NCI-H2081 (cell line): ENCODE data around the gene PTPRA.

Source experiments
- DNase-seq, 2 experiments: peaks; one replicate each; lab custom pipeline; 2025; lab: John Stamatoyannopoulos, UW

Gene PTPRA

DNA sequence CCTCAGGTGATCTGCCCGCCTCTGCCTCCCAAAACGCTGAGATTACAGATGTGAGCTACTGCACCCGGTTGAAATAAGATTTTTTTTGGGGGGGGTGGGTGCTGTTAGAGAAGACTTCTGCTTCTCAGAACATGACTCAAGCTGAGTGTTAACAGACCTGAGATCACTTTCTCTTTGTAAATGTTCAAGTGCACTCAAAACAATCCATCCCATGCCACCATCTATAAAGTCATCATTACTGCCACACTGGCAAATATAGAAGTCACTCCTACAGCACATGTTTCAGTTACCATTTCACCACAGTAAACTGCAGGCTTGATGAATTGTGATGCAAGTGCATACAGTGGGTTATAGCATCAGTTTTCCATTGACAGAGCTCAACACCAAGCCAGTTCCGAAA lies 23.8 kb upstream of the PTPRA start:
- DNase-seq, result no peak

DNA sequence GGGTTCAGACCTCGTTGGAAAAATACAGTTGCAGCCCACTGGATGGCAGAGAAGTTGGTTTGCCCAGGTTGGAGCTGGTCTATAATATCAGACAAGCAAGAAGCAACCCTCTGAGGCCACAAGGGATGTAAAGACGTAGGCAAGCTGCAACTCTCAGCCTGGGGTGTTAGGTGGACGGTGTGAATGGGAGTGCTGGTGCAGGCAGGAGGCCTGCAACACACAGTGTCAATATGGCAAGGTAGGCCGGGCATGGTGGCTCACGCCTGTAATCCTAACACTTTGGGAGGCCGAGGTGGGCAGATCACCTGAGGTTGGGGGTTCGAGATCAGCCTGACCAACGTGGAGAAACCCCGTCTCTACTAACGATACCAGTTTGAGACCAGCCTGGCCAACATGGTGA lies 22.2 kb upstream of the PTPRA start:
- DNase-seq, result no peak

DNA sequence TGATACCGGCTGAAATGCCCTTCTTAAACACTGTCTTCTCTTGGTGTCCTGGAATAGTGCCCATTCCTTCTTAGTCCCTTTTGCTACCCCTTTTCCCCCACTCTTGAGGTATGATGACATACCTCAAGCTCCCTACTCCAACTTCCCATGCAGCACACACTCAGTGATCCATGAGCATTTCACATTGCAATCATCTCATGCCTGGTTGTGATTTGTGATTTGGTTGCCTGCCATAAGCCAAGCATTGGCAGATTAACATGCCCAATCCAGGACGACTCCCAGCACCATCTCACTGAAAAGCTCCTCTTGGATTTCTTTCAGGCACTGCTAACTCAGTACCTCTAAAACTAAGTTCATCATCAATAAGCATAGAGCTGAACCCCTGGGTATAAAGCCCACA lies 14.7 kb upstream of the PTPRA start:
- DNase-seq, result no peak

DNA sequence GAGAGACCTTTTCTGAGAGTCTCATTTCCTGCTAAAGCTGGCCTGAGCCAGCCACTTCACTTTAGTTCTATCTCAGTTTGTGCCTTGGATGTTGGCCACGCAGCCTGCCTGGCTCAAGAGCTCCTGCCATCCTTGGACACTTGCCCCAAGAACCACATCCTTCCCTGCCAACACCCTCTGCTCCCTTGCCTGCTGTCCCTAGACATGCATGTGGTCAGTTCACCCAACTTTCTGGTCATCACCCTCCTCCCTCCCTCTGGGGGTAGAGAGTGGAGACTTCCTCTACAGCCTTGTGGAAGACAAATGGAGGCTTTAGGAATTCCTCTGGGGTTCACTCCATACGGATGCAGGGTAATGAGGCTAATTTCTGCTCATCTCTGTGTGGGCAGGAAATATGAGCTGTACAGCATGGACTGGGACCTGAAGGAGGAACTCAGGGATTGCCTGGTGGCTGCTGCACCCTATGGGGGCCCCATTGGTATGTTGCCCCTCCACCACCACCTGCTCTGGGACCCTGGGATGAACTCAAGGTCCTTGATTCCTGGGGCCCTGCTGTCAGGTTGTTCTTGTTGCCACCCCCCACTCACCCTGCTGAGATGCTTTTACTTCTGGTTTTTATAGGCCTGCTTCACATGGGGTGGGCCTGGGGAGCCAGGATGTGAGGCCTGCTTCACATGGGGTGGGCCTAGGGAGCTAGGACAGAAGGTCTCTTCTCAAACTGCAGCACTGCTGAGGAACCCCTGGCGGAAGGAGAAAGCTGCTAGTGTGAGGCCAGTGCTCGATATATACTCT lies 13.8 kb upstream of the PTPRA start:
- DNase-seq, result no peak

DNA sequence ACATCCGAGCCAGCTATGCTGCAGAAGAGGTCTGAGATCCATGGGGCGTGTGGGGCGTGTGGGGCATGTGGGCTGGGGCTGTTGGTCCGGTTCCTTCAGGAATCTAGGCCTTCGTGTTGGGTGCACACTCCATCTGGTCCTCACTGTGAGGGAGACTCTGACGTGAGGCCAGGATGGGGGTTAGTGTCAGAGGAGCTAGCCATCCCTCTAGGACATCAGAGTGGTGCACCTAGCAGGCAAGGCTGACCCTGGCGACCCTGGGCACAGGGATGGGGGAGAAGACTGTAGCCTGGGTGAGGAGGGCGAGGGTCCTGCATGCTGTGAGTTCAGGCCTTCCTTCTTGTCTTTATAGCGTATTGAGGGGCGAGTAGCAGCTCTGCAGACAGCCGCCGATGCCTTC lies 8.7 kb upstream of the PTPRA start:
- no peak for DNase-seq

DNA sequence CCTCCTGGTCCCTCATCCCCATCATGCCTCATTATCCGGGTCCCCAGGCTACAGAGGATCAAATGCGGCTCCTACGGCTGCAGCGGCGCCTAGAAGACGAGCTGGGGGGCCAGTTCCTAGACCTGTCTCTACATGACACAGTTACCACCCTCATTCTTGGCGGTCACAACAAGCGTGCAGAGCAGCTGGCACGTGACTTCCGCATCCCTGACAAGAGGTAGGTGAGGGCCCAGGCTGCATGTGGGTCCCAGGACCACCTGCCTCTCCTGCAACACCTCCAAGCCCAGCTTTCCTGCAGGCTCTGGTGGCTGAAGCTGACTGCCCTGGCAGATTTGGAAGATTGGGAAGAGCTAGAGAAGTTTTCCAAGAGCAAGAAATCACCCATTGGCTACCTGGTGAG lies 8.2 kb upstream of the PTPRA start:
- no peak for DNase-seq

DNA sequence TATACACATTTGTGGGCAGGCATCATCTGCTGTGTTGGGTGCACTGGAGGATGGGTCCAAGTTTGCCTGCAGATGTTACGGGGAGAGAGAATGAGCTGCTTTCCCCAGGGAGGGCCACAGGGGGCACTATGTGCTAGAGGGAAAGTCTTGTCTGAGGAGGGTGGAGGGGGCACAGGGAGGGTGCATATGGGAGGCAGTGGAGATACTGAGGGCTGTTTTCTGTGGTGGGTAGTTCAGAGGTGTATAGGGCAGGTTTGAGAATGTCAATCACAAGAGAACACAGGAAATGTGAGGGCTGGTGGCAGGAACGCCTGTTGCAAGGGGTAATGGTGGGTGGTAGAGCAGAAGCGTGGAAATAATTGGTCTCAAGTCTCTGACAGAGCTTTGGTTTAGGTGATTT lies 7.7 kb upstream of the PTPRA start:
- no peak for DNase-seq

DNA sequence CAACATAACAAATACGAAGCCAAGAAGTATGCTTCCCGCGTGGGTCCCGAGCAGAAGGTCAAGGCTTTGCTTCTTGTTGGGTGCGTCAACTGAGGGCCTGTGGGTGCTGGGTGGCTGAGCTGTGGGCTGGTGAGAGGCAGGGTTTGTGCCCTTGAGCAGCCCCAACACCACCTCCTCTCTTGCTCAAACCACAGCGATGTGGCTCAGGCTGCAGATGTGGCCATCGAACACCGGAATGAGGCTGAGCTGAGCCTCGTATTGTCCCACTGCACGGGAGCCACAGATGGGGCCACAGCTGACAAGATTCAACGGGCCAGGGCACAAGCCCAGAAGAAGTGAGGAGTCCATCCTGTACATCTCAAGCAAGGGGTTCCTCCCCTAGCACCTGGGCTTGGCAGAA lies 7.0 kb upstream of the PTPRA start:
- DNase-seq, result no peak

DNA sequence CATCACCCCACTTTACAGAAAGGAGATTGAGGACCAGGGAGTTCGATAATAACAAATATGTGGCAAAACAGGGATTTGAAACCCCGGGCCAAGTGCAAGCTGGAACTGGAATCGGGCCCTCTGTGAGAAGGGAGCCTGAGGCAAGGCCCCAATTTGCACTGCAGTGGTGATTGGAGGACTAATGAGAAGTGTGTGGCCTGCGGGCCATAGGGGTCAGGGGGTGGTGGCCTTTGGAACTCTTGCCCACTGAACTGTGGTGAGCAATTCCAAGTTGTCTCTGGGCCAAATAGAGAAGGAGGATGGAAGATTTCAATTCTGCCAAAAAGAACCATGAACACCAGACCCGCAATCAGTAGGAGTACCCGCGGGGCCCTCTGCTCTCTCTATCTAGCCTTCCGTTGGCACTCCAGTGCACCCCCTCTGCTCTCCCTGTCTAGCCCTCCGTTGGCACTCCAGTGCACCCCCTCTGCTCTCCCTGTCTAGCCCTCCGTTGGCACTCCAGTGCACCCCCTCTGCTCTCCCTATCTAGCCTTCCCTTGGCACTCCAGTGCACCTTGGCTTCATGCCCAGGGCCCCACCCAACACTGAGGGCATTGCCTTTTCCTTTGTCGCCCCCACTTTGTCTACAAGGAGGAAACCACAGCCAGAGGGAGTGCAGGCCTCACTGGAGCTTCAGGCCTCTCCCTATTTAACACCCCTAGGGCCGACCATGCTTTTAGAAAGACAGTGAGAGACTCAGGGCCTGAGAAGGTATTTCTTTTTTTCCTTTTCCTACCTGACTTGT lies 6.0 kb upstream of the PTPRA start:
- no peak for DNase-seq

DNA sequence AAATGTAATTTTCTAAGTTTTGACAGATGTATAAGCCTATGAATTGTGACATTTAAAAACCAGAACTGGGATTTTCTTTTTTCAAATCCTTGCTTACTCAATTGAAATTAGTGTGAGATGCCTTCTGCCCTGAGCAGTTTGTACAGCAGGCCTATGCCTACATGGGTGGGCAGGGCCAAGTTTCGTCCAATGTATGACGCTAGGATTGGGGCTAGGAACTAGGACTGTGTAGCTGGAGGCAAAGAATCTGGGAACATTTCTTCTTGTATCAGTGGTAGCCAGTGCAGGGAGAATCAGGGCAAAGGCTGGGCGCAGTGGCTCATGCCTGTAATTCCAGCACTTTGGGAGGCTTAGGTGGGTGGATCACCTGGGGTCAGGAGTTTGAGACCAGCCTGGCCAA lies 3.9 kb upstream of the PTPRA start:
- DNase-seq, result no peak

DNA sequence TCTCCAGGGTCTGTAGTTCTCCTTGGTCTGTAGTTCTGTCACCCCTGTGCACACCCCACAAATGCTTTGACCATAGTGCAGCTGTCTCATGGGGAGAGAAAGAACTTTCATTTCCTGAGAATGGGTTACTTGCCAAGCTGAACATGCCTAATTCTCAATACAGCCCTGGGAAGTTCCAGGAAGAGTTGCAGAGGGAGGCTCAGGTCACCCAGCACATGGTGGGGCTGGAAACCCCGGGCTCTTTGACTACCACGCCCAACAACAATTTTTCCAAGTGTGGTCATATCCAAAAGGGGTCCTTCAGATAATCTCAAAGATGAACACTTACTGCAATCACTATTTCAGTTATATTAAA lies 2.2 kb upstream of the PTPRA start:
- no peak for DNase-seq

DNA sequence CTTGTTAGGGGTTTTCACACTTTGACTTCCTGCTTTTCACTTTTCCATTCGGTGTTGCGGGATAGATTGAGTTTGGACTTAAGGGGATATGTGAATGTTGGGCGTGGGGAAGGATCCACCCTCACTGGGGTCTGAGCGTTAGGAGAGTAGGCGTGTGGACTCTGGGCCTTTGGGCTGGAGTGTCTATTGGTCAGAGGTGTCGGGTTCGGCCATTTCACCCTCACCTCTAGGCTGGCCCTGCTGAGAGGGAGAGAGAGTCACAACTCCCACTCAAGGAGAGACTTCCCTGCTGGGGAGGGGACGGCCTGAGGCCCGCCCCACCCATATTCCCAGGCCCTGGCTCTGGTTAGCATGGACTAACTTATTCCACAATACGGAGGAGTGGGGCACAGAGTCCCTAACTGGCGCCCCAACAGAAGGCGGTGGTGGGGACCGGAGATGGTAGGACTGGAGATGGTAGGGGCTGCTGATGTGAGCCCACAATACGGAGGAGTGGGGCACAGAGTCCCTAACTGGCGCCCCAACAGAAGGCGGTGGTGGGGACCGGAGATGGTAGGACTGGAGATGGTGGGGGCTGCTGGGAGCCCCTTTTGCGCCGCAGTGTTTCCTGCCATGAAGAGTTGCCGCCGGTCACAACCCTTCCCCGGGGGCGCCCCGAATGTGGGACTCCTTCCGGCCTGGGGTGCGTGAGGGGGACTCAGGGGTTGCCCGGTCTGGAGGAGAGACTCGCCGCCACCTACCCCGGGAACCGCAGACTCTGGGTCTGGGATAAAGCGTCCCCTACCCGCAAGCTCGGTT lies 1.4 kb upstream of the PTPRA start:
- DNase-seq, result no peak

DNA sequence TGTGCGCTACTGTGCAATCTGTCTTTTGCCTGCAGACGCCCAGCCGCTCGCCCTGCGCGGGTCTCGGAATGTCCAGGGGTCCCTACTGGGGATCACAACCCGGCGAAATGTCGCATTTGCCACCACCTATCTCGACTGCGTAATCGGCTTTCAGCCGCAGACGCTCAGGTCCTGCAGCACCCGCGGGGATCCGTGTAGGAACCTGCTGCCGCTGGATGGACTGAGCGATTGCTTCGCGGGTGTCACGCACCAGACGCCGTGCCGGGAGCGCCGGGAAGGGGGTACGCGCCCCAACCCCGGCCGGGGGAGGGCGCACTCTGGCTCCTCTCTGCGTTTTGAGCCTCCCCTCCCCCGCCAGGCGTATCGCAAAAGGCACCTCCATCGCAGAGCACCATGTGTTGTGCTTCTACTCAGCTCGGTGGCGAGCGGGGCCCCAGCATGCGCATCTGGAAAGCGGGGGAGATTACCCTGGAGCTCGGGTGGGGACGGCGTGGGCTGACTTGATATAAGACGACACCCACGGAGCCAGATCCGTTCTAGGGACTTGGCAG lies 747 bp upstream of the PTPRA start:
- DNase-seq, result peak; percentile 45 to 59

DNA sequence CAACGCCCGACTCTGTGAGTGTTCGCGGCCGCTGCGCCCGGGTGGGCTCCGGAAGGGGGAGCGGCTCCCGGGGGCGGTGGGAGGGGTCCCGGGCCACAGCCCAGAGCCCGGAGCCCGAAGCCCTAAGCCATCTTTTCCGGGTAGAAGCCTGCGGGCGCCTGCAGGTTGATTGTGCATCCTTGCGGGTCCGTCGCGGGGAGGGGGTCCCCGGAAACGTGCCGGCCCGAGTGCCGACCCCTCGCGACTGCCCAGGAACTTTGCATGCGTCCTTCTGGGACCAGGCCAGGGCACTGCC lies 413 bp downstream of the PTPRA start:
- peak; percentile 51 to 62 for DNase-seq

DNA sequence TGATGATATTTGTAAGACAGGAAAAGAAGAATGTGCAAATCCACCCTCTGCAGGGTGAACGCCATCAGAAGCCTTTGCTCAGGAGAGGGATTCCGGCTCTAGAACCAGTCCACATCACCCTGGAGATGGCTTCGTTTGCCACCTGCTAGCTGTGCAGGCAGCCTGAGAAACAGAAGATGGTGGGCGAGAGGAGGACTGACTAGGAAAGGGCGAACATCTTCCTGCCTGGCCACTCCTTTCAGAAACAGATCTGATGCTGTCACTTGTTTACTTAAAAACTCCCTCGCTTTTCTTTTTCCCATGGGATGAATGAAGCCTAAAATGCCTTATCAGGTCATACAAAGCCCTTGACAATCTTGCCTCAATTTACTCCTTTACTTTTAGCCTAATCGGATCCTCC lies 1.2 kb downstream of the PTPRA start:
- DNase-seq, result no peak

DNA sequence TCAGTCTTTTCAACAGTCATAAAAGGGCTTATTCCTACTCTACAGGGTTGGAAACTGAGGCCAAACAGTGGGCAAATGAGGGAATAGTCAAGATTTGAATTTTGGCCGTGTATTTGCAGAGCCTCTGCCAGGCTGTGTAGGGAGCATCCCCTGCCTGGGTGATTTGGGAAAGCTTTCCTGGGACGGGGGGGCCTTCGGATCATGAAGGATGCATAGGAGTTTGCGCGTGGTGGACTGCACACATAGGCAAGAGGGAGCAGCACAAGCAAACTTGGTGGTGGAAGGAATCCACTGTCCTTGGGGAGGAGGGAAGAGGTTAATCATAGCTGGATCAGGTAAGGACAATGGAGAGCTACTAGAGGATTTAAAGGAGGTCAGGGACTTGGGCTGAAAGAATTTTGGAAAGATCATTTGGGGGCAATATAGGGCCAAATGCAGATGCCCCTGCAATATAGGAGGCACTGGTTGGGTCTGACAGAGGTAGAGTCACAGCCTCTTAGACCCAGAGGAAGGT lies 2.5 kb downstream of the PTPRA start:
- DNase-seq, result no peak

DNA sequence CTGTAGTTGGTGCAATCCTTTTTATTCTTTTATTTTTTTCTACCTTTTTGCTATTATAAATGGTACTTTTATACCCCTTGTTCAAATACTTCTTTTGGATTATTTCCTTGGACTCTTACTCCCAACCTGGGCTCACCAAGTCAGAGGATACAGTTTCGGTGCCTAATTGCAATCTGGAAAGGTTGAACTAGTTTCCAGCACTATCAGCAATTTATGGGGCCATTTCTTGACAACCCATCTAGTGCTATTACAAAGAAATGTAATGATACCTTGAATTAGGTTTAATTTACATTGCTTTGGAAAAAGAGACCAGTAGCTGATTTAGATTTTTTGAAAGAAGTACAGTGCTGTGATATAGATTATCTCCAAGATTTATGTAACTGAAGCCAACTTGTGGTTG lies 5.2 kb downstream of the PTPRA start:
- DNase-seq, result no peak

DNA sequence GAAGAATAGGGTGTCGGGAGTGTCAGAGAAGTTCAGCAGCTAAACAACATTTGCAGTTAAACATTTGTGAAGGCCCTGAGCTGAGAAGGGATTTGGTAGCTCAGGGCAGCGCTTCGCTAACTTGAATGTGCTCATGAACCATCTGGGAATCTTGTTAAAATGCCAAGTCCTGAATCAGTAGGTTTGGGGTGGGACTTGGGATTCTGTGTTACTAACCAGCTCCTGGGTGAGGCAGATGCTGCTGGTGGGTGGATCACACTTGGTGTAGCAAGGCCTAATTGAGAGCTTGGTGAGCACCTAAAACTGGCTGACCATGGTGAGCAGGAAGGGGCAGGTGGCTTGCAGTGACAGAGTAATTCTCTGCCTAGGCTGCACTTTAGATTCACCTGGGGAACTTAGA lies 5.9 kb downstream of the PTPRA start:
- peak in 1 of 2 experiments; percentile 14 for DNase-seq

DNA sequence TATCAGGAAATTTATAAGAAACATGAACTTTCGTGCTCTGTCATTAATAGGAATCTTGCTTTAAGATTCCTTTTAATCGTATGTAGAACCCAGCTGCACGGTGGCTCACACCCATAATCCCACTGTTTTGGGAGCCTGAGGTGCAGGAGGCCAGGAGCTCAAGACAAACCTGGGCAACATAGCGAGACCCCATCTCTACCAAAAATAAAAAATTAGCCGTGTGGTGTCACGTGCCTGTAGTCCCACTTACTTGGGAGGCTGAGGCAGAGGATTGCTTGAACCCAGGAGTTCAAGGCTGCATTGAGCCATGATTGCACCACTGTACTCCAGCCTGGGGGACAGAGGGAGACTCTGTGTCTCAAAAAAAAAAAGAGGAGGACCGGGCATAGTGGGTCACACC lies 7.4 kb downstream of the PTPRA start:
- DNase-seq, result no peak

DNA sequence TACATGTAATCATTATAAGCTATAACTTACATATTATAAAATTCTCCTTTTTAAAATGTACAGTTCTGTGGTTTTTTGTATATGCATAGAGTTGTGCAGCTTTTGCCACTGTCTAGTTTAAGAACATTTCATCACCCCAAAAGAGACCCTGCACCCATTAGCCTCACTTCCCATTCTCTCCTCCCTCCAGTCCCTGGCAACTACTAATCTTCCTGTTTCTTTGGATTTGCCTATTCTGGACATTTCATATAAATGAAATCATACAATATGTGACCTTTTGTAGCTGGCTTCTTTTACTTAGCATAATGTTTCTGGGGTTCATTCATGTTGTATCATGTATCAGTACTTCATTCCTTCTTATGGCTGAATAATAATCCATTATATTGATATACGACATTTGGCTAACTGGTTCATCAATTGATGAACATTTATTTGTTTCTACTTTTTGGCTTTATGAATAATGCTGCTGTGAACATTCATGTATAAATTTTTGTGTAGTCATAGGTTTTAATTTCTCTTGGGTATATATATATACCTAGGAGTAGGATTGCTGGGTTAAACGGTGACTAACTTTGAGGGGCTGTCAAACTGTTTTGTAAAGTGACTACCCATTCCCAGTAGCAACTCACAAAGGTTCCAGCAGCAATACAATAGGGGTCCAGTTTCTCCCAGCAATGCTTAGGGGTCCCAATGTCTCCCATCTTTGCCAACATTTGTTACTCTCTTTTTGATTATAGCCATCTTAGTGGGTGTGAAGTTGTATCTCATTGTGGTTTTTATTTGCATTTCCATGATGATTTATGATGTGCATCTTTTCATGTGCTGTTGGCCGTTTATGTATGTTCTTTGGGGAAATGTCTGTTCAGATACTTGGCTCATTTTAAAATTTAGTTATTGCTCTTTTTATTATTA lies 10.7 kb downstream of the PTPRA start:
- DNase-seq, result no peak

DNA sequence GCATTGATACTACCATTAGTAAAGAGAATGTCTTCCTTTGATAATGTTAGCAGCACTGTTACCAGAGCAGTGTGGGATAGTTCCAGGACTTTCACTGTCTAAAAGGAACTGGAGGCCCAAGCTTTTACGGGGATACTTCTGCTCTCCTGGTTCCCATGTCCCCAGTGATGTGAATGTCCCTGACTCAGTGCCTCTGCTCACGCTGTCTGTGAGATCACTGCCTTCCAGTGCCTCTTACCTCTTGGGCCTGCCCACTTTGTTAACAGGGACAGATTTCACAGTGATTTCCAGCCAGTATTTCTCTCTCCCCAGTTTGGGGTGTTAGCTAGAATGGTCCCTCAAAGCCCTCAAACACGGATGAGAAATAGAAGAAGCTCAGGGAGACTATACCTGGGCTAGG lies 14.4 kb downstream of the PTPRA start:
- DNase-seq, result no peak
